NCI-H187 (cell line): ENCODE results near the gene STX19.
"Not testable (repeated sequence)": the region's sequence is repeated elsewhere in the genome, so short reads cannot be mapped to it uniquely, and the experiment has no call there.

Experiments
- DNase-seq, 2 experiments: peaks; one replicate each; lab custom pipeline; 2025; lab: John Stamatoyannopoulos, UW

The STX19 gene

DNA sequence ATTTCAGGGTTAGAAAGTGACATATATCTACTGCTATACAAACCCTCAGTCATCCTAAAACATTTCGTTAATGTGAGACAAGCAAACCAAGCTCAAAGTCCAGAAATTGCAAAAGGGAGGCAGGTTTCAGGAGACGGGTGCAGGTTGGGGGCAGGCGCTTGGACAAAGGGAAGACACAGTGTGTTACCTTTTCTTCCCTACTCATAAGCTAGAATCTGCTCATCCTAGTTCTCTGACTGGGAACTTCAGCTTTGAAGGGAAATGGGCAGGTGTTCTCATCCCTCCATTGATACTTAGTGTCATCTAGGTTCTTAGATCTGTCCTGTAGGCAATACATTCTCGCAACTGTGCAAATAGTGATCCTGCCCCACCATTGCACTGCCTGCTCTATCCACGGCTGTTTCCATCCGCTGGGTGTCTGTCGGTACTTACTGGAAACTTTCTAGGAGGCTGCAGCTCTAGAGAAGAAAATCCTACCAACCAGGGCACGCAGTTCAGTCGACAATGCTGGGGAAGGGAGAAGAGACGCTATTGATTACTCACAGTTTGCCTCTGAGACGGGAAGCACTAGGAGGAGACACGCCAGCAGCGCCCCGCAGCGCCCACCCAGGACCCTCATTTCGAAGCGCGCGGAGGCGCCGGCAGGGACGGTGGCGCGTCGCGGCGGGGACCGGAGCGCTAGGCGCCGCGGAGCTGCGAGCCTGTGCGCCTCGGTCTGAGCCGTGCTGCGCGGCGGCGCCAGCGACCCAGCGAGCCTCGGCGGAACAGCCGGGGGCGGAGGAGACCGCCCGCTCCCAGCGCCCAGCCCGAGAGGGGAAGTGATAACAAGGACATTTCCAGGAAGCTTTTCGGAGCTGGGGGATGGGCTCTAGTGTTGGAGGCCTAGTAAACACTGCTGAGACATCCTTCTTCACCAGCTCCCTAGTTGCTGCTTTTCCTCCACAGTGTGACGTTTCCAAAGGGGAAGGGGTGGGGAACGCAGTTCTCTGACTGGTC, 55.0 kb downstream of the STX19 start, which contains the start of gene PROS1:
PROS1 (minus strand) TSS at position 766 of the 996 bp plus-strand sequence; CDS start at position 619, 147 bp downstream.
- peak in 1 of 2 experiments; percentile 8 for DNase-seq

DNA sequence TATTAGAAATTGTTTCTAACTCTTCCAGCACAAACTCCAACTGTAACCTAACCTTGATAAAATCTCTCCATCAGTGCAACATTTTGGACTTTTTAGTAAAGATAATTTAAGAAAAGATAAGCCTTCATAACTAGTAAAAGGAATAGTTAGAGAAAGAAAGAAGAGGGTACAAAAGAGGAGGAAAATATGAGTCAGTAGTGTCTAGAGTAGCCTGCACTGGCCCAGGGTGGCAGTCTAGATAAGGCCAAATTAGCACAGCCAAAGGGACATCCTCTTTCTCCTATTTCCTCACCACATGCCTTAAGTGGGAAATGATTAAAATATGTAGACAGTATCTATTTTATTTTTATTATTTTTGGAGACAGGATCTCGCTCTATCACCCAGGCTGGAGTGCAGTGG, 58.4 kb downstream of the STX19 start:
- DNase-seq = no peak

DNA sequence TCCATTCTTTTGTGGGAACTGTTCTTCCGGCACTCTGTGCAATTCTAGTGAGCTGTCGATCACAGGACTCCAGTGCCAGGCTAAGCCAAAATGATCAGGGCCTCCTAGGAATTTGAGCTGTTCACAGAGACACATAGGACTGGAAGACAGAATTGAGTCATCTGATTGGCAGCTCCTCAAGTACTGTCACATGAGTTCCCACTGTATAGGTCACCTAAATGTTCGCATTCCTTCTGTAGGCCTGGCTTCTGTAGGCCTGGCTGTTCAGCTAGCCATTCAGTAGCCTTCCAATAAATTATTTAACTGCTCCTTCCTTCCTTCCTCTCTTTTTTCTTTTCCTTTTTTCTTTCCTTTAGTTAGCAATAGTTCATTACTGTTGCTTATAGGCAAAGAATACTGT, 59.0 kb downstream of the STX19 start:
- no peak for DNase-seq

DNA sequence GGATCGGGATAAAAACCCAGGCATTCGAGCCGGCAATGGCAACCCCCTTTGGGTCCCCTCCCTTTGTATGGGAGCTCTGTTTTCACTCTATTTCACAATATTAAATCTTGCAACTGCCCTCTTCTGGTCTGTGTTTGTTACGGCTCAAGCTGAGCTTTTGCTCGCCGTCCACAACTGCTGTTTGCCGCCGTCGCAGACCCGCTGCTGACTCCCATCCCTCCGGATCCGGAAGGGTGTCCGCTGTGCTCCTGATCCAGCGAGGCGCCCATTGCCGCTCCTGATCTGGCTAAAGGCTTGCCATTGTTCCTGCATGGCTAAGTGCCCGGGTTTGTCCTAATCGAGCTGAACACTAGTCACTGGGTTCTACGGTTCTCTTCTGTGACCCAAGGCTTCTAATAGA, 63.3 kb downstream of the STX19 start:
- DNase-seq = not testable (repeated sequence)
